ENCODE measurements around the gene TSTD2.
"Not testable (repeated sequence)": the region's sequence is repeated elsewhere in the genome, so short reads cannot be mapped to it uniquely, and the experiment has no call there.

Gene TSTD2

GRCh38 chr9:97584778-97585177 is 48.4 kb downstream of the TSTD2 start:
- H3K36me3 ChIP-seq (ENCODE audit: control insufficient read depth in 1 of 2, insufficient read depth in 2 of 2, low read length in 2 of 2); H3K4me1 ChIP-seq (ENCODE audit: control insufficient read depth in 1 of 2, insufficient read depth in 2 of 2, low read length in 2 of 2); H3K27ac ChIP-seq (ENCODE audit: low read length); H3K9me3 ChIP-seq (ENCODE audit: control insufficient read depth in 1 of 2, low read length in 2 of 2); H3K27me3 ChIP-seq (ENCODE audit: low read depth, low read length); H3K4me3 ChIP-seq (ENCODE audit: low read depth in 1 of 2, low read length in 2 of 2): not testable (repeated sequence)

GRCh38 chr9:97581590-97581989 is 51.6 kb downstream of the TSTD2 start:
- not testable (repeated sequence) for H3K4me1 ChIP-seq (ENCODE audit: control insufficient read depth in 1 of 2, insufficient read depth in 2 of 2, low read length in 2 of 2); H3K36me3 ChIP-seq (ENCODE audit: control insufficient read depth in 1 of 2, insufficient read depth in 2 of 2, low read length in 2 of 2); H3K4me3 ChIP-seq (ENCODE audit: low read depth in 1 of 2, low read length in 2 of 2); H3K27ac ChIP-seq (ENCODE audit: low read length); H3K27me3 ChIP-seq (ENCODE audit: low read depth, low read length); H3K9me3 ChIP-seq (ENCODE audit: control insufficient read depth in 1 of 2, low read length in 2 of 2)

- H3K4me1 ChIP-seq (ENCODE audit: control insufficient read depth in 1 of 2, insufficient read depth in 2 of 2, low read length in 2 of 2) = no peaks in the 10 kb centered on the region
- no peak overlapping the region for H3K27ac ChIP-seq (ENCODE audit: low read length)
- H3K27me3 ChIP-seq (ENCODE audit: low read depth, low read length) = no peaks in the 10 kb centered on the region
- H3K9me3 ChIP-seq (ENCODE audit: control insufficient read depth in 1 of 2, low read length in 2 of 2) = no peaks in the 10 kb centered on the region
- no peak overlapping the region for H3K4me3 ChIP-seq (ENCODE audit: low read depth in 1 of 2, low read length in 2 of 2)
- peaks cover 0 to 12% of the 10 kb centered on the region in 2 donors for H3K36me3 ChIP-seq (ENCODE audit: control insufficient read depth in 1 of 2, insufficient read depth in 2 of 2, low read length in 2 of 2)
Measured at GRCh38 chr9:97579914-97580313, 53.3 kb downstream of the TSTD2 start.

- H3K27ac ChIP-seq (ENCODE audit: low read length) = no peak overlapping the region
Measured at GRCh38 chr9:97578846-97579245, 54.3 kb downstream of the TSTD2 start.

GRCh38 chr9:97577051-97577450 is 56.1 kb downstream of the TSTD2 start:
- Histone ChIP-seq H3K4me3 (ENCODE audit: low read depth in 1 of 2, low read length in 2 of 2) (no peak overlapping the region), H3K4me1 (ENCODE audit: control insufficient read depth in 1 of 2, insufficient read depth in 2 of 2, low read length in 2 of 2) (peaks cover 0 to under 1% of the 10 kb centered on the region in 2 donors), H3K36me3 (ENCODE audit: control insufficient read depth in 1 of 2, insufficient read depth in 2 of 2, low read length in 2 of 2) (peaks cover 0 to 13% of the 10 kb centered on the region in 2 donors), H3K27me3 (ENCODE audit: low read depth, low read length) (no peaks in the 10 kb centered on the region), H3K27ac (ENCODE audit: low read length) (no peak overlapping the region), H3K9me3 (ENCODE audit: control insufficient read depth in 1 of 2, low read length in 2 of 2) (no peaks in the 10 kb centered on the region)

More at GRCh38 chr9:97578846-97579245, 54.3 kb downstream of the TSTD2 start:
- Histone ChIP-seq H3K4me1 (ENCODE audit: control insufficient read depth in 1 of 2, insufficient read depth in 2 of 2, low read length in 2 of 2) (no peaks in the 10 kb centered on the region), H3K27me3 (ENCODE audit: low read depth, low read length) (no peaks in the 10 kb centered on the region), H3K4me3 (ENCODE audit: low read depth in 1 of 2, low read length in 2 of 2) (no peak overlapping the region), H3K36me3 (ENCODE audit: control insufficient read depth in 1 of 2, insufficient read depth in 2 of 2, low read length in 2 of 2) (peaks cover 0 to 13% of the 10 kb centered on the region in 2 donors), H3K9me3 (ENCODE audit: control insufficient read depth in 1 of 2, low read length in 2 of 2) (no peaks in the 10 kb centered on the region)

- no peak overlapping the region for H3K27ac ChIP-seq (ENCODE audit: low read length)
- peaks cover 0 to 15% of the 10 kb centered on the region in 2 donors for H3K36me3 ChIP-seq (ENCODE audit: control insufficient read depth in 1 of 2, insufficient read depth in 2 of 2, low read length in 2 of 2)
- no peaks in the 10 kb centered on the region for H3K9me3 ChIP-seq (ENCODE audit: control insufficient read depth in 1 of 2, low read length in 2 of 2)
- H3K4me3 ChIP-seq (ENCODE audit: low read depth in 1 of 2, low read length in 2 of 2) = no peak overlapping the region
- H3K27me3 ChIP-seq (ENCODE audit: low read depth, low read length) = no peaks in the 10 kb centered on the region
- H3K4me1 ChIP-seq (ENCODE audit: control insufficient read depth in 1 of 2, insufficient read depth in 2 of 2, low read length in 2 of 2) = peaks cover 0 to 14% of the 10 kb centered on the region in 2 donors
Measured at GRCh38 chr9:97575673-97576200, 57.4 kb downstream of the TSTD2 start.

- not testable (repeated sequence) for H3K4me3 ChIP-seq (ENCODE audit: low read depth in 1 of 2, low read length in 2 of 2)
- H3K36me3 ChIP-seq (ENCODE audit: control insufficient read depth in 1 of 2, insufficient read depth in 2 of 2, low read length in 2 of 2) = peaks cover 0 to 21% of the 10 kb centered on the region in 2 donors
- peaks cover 0 to 20% of the 10 kb centered on the region in 2 donors for H3K4me1 ChIP-seq (ENCODE audit: control insufficient read depth in 1 of 2, insufficient read depth in 2 of 2, low read length in 2 of 2)
Measured at GRCh38 chr9:97574921-97575672, 58.1 kb downstream of the TSTD2 start.

DNA sequence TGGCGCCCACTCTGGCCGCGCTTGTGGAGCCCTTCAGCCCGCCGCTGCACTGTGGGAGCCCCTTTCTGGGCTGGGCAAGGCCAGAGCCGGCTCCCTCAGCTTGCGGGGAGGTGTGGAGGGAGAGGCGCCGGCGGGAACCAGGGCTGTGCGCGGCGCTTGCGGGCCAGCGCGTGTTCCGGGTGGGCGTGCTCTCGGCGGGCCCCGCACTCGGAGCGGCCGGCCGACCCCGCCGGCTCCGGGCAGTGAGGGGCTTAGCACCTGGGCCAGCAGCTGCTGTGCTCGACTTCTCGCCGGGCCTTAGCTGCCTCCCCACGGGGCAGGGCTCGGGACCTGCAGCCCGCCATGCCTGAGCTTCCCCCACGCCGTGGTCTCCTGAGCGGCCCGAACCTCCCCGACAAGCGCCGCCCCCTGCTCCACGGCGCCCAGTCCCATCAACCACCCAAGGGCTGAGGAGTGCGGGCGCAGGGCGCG is 59.0 kb downstream of the TSTD2 start:
- H3K27ac ChIP-seq (ENCODE audit: low read length); H3K4me3 ChIP-seq (ENCODE audit: low read depth in 1 of 2, low read length in 2 of 2); H3K27me3 ChIP-seq (ENCODE audit: low read depth, low read length); H3K9me3 ChIP-seq (ENCODE audit: control insufficient read depth in 1 of 2, low read length in 2 of 2): not testable (repeated sequence)
- peaks cover under 1 to 25% of the 10 kb centered on the region in 2 donors for H3K36me3 ChIP-seq (ENCODE audit: control insufficient read depth in 1 of 2, insufficient read depth in 2 of 2, low read length in 2 of 2)
- peaks cover 0 to 21% of the 10 kb centered on the region in 2 donors for H3K4me1 ChIP-seq (ENCODE audit: control insufficient read depth in 1 of 2, insufficient read depth in 2 of 2, low read length in 2 of 2)

More at GRCh38 chr9:97574921-97575672, 58.1 kb downstream of the TSTD2 start:
- not testable (repeated sequence) for H3K27me3 ChIP-seq (ENCODE audit: low read depth, low read length); H3K27ac ChIP-seq (ENCODE audit: low read length); H3K9me3 ChIP-seq (ENCODE audit: control insufficient read depth in 1 of 2, low read length in 2 of 2)

GRCh38 chr9:97573482-97574073 is 59.6 kb downstream of the TSTD2 start:
- Histone ChIP-seq H3K27me3 (ENCODE audit: low read depth, low read length) (no peaks in the 10 kb centered on the region), H3K36me3 (ENCODE audit: control insufficient read depth in 1 of 2, insufficient read depth in 2 of 2, low read length in 2 of 2) (peaks cover 5 to 29% of the 10 kb centered on the region in 2 donors), H3K4me3 (ENCODE audit: low read depth in 1 of 2, low read length in 2 of 2) (no peak overlapping the region), H3K27ac (ENCODE audit: low read length) (no peak overlapping the region), H3K9me3 (ENCODE audit: control insufficient read depth in 1 of 2, low read length in 2 of 2) (no peaks in the 10 kb centered on the region), H3K4me1 (ENCODE audit: control insufficient read depth in 1 of 2, insufficient read depth in 2 of 2, low read length in 2 of 2) (peaks cover 0 to 21% of the 10 kb centered on the region in 2 donors)

- Histone ChIP-seq H3K27me3 (ENCODE audit: low read depth, low read length) (no peaks in the 10 kb centered on the region), H3K36me3 (ENCODE audit: control insufficient read depth in 1 of 2, insufficient read depth in 2 of 2, low read length in 2 of 2) (peaks cover 5 to 29% of the 10 kb centered on the region in 2 donors), H3K4me1 (ENCODE audit: control insufficient read depth in 1 of 2, insufficient read depth in 2 of 2, low read length in 2 of 2) (peaks cover 0 to 21% of the 10 kb centered on the region in 2 donors), H3K27ac (ENCODE audit: low read length) (no peak overlapping the region), H3K4me3 (ENCODE audit: low read depth in 1 of 2, low read length in 2 of 2) (no peak overlapping the region), H3K9me3 (ENCODE audit: control insufficient read depth in 1 of 2, low read length in 2 of 2) (no peaks in the 10 kb centered on the region)
Measured at GRCh38 chr9:97572892-97573365, 60.2 kb downstream of the TSTD2 start.

- Histone ChIP-seq H3K36me3 (ENCODE audit: control insufficient read depth in 1 of 2, insufficient read depth in 2 of 2, low read length in 2 of 2) (peaks cover 5 to 29% of the 10 kb centered on the region in 2 donors), H3K4me1 (ENCODE audit: control insufficient read depth in 1 of 2, insufficient read depth in 2 of 2, low read length in 2 of 2) (peaks cover 0 to 21% of the 10 kb centered on the region in 2 donors), H3K4me3 (ENCODE audit: low read depth in 1 of 2, low read length in 2 of 2) (no peak overlapping the region)
Measured at GRCh38 chr9:97572196-97572891, 60.8 kb downstream of the TSTD2 start.

More at GRCh38 chr9:97572196-97572891, 60.8 kb downstream of the TSTD2 start:
- H3K9me3 ChIP-seq (ENCODE audit: control insufficient read depth in 1 of 2, low read length in 2 of 2) = no peaks in the 10 kb centered on the region
- H3K27ac ChIP-seq (ENCODE audit: low read length) = no peak overlapping the region
- no peaks in the 10 kb centered on the region for H3K27me3 ChIP-seq (ENCODE audit: low read depth, low read length)
